T-cell (primary cell): ENCODE data around the gene LGALSL. TPM values are rescaled to one million over a fixed set of nuclear protein-coding genes. Genes with fewer than 3 reads are reported as not detected.

ENCODE experiments used
- ATAC-seq, 4 experiments: fragments of 200-7000 bp in 3 of 4; fragments of 150-1000 bp in 1 of 4; cut with Tn5 transposase; replicated peaks in 1 of 4; 1 replicate in 3 of 4; 2 replicates in 1 of 4; pipeline ENCODE4 v1.10.0; 2021; ENCODE audit warnings: moderate library complexity in 3 of 4, mild to moderate bottlenecking in 2 of 4, moderate number of reproducible peaks in 1 of 4
- CTCF ChIA-PET, 2 donors: fragments of 300-600 bp; sonication (Branson Sonifier 250); formaldehyde crosslinking; loops; one replicate each; lab custom pipeline; 2022; ENCODE audit warnings: antibody characterized with exemption in 2 of 2; lab: Charles Lee
- POLR2A ChIA-PET, 2 donors: fragments of 300-600 bp; sonication (Branson Sonifier 250); formaldehyde crosslinking; loops; one replicate each; lab custom pipeline; 2022; ENCODE audit warnings: antibody characterized with exemption in 2 of 2; lab: Charles Lee
- DNase-seq, 35 experiments: peaks; one replicate each; pipeline versions ENCODE4 v3.0.0 to v3.0.0-alpha.2; 2013 to 2023
- H3K27ac ChIP-seq: one replicate; pipeline ENCODE4 v1.5.1; 2013; ENCODE audit warnings: low read length
- H3K27me3 ChIP-seq, 2 experiments: replicated peaks in 1 of 2; 1 replicate in 1 of 2; 2 replicates in 1 of 2; pipeline versions ENCODE4 v1.6.1 to v1.7.0; 2013; ENCODE audit warnings: low read length in 1 of 2, mixed read lengths in 1 of 2; ENCODE audit not compliant: control insufficient read depth in 2 of 2, insufficient read depth in 2 of 2; ENCODE audit errors: extremely low read depth in 1 of 2
- H3K36me3 ChIP-seq, 2 donors: 1 replicate in 1 of 2; 2 replicates in 1 of 2; pipeline versions ENCODE4 v1.6.1 to v1.7.0; 2013; ENCODE audit warnings: low read length in 1 of 2; ENCODE audit not compliant: control insufficient read depth in 2 of 2, insufficient read depth in 1 of 2; ENCODE audit errors: extremely low read depth in 1 of 2
- H3K4me1 ChIP-seq, 2 experiments: 1 replicate in 1 of 2; 2 replicates in 1 of 2; pipeline versions ENCODE4 v1.6.1 to v1.7.0; 2013; ENCODE audit warnings: low read length in 2 of 2, mixed read lengths in 1 of 2; ENCODE audit not compliant: insufficient read depth in 2 of 2, control insufficient read depth in 1 of 2; ENCODE audit errors: extremely low read depth in 1 of 2
- H3K4me3 ChIP-seq, 2 donors: 1 replicate in 1 of 2; 2 replicates in 1 of 2; pipeline versions ENCODE4 v1.5.1 to v1.7.0; 2013; ENCODE audit warnings: mild to moderate bottlenecking in 2 of 2, low read length in 1 of 2, moderate library complexity in 1 of 2; ENCODE audit not compliant: control insufficient read depth in 1 of 2; ENCODE audit errors: extremely low read depth in 1 of 2
- H3K9me3 ChIP-seq: 2 replicates; pipeline ENCODE4 v1.7.0; 2013
- H3K27ac Mint-ChIP-seq, 2 donors: one replicate each; pipeline ENCODE4 v1.8.0; 2020 to 2021; ENCODE audit warnings: mild to moderate bottlenecking in 2 of 2, mixed read lengths in 2 of 2
- H3K27me3 Mint-ChIP-seq, 2 donors: one replicate each; pipeline ENCODE4 v1.8.0; 2021 to 2022; ENCODE audit warnings: mixed read lengths in 2 of 2
- H3K36me3 Mint-ChIP-seq: one replicate; pipeline ENCODE4 v1.8.0; 2021; ENCODE audit warnings: mixed read lengths
- H3K4me1 Mint-ChIP-seq, 3 donors: one replicate each; pipeline ENCODE4 v1.8.0; 2020 to 2022; ENCODE audit warnings: mixed read lengths in 3 of 3, mild to moderate bottlenecking in 1 of 3
- H3K4me3 Mint-ChIP-seq, 3 donors: one replicate each; pipeline ENCODE4 v1.8.0; 2020 to 2022; ENCODE audit warnings: mild to moderate bottlenecking in 3 of 3, mixed read lengths in 3 of 3, moderate library complexity in 3 of 3
- H3K9me3 Mint-ChIP-seq, 3 donors: one replicate each; pipeline ENCODE4 v1.8.0; 2020 to 2022; ENCODE audit warnings: mixed read lengths in 3 of 3
- WGBS: methylation state at CpG from one replicate; pipeline ENCODE4 v1.1.5; 2013; ENCODE audit warnings: missing lambda C conversion rate; ENCODE audit not compliant: insufficient coverage; 5-methylcytosine and 5-hydroxymethylcytosine counted together
- total RNA-seq, 35 experiments: library from RNA in 6 of 35; stranded (reverse) in 6 of 35; fragments of 120-200 nt in 1 of 35; gene quantifications; one replicate each; pipeline versions ENCODE4 v1.2.1 to v1.2.4 and lab custom pipeline; 2013 to 2026

The LGALSL gene
- 1 to 10 TPM in 1 of 5 donors, under 1 TPM in 4; 0.21 to 1.0 (median 0.57) TPM for total RNA-seq
- total RNA-seq (2013) = 0.83 TPM
- 0 to 2.3 (median 0.74) reads per million in 29 experiments for total RNA-seq (lab: John Stamatoyannopoulos, UW)

DNA sequence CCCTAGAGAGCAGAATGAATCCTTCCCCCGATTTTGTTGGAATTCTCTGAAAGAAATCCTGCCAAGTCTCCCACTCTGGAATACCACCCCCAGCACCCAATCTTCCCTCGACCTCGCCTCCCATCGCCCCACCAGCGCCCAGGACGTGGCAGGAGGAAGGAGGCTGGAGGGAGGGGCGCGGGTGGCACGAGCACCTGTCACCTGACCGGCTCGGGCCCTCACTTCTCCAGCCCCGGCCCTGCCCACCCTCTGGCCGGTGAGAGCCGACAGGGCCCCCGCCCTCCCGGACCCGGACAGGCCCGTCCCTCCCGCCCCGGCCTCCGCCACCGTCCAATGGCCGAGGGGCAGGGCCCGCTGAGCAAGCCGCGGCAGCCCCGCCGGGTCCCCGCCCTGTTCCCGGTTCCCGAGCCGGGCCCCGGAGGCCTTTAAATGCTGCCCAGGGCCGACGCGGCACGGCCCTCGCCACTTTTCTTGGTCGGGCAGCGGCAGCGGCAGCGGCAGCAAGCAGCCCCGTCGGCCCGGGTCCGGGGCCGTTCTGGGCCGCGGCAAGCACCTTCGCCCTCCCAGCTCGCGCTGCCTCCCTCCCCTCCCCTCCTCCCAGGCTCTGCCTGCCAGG lies at the start of gene LGALSL:
Gene LGALSL, plus strand, starts transcription at position 393 of the 616 bp plus-strand sequence. CDS start 384 bp downstream, outside the sequence.
- DNase-seq = peak in 21 of 35 experiments; percentile 2 to 42 (median 21)
- ChIA-PET CTCF (interaction anchor here in 1 of 2 donors (1.3 kb wide), 1 partner anchor 123 kb away, joined by 3 read pairs; no protein-coding TSS in a partner anchor), POLR2A (interaction anchor here in 1 of 2 donors (0.6 kb wide), 1 partner anchor 72 kb away, joined by 4 read pairs; no protein-coding TSS in a partner anchor)
- H3K27ac ChIP-seq = no peak within 1 kb of the TSS
- 1% methylated on average over 38 of the region's 52 CpGs for WGBS
- peak; percentile 69 to 75 (median 74) for ATAC-seq
- peaks cover 0 to 12% of the 10 kb centered on the region in 2 experiments for H3K27me3 ChIP-seq
- no peaks in the 10 kb centered on the region for H3K9me3 ChIP-seq
- H3K9me3 Mint-ChIP-seq = no peaks in the 10 kb centered on the region
- peak within 1 kb of the TSS; percentile 32 to 70 for H3K4me3 ChIP-seq
- H3K27me3 Mint-ChIP-seq = peaks cover 3 to 6% of the 10 kb centered on the region in 2 donors
- H3K4me1 ChIP-seq = peaks cover 0 to 11% of the 10 kb centered on the region in 2 experiments
- H3K4me1 Mint-ChIP-seq = peaks cover 5 to 10% (median 9%) of the 10 kb centered on the region in 3 donors
- no peaks in the 10 kb centered on the region for H3K36me3 Mint-ChIP-seq
- H3K4me3 Mint-ChIP-seq = peak within 1 kb of the TSS; percentile 85 to 86 (median 85)
- H3K36me3 ChIP-seq = no peaks in the 10 kb centered on the region
- peak within 1 kb of the TSS in 1 of 2 donors; percentile 48 for H3K27ac Mint-ChIP-seq

DNA sequence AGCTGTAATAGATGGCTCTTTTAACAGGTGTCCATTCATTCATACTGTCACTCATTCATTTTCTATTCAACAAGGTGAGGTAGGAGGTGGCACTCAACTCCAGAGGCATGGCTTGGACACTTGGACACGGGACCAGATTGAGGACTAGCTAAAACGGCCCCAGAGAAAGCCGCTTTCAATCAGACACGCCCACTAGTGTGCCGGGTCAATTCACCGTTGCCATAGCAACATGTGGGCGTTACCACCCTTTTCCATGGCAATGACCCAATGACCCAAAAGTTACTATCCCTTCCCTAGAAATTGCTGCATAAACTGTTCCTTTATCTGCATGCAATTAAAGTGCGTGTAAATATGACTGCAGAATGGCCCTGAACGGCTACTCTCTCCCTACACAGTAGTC lies 49.2 kb upstream of the LGALSL start:
- WGBS = 85% methylated on average over 8 of the region's 9 CpGs

DNA sequence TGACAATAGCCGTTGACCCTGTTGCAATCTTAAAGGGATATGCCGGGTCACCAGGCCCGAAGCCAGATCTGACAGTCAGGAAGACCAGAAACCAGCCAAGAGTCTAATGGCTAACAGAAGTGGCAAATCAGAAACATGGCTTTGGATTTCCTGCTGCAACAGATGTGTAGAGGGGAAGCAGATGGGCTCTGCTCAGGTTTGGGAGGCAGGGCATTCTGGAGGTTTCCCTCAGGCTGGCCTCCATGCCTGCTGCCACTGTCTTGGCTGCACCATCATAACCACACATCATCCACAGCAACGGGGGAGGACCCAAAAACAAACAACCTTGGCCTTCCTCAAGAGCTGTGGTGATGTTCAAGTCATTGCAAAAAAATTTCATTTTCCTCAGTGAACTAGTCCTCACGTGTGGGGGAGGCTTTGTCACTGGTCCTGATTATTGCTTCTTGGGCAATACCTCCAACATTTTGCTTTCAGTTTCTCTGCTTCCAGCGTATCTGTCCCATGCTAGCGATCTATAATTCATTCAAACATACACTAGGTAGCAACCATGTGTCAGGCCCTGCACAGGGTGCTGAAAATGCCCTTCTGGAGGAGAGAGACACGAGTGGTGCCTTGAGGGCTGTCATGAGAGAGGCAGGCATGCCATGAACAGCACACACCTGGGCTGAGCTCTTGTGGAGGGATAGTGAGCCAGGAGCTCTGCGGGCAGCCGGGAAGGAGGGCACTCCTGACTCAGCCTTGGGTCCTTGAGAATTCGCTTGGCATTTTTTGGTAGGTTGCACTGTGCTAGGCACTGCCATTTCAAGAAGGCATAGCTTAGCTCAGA lies 48.2 kb upstream of the LGALSL start:
- Histone ChIP-seq H3K27me3 (no peaks in the 10 kb centered on the region), H3K9me3 (no peaks in the 10 kb centered on the region), H3K36me3 (no peaks in the 10 kb centered on the region), H3K4me1 (no peaks in the 10 kb centered on the region), H3K4me3 (no peak overlapping the region), H3K27ac (no peak overlapping the region)
- POLR2A ChIA-PET = no interaction called here
- H3K27me3 Mint-ChIP-seq = peaks cover 0 to 1% of the 10 kb centered on the region in 2 donors
- CTCF ChIA-PET = no interaction called here
- no peaks in the 10 kb centered on the region for H3K4me1 Mint-ChIP-seq
- H3K27ac Mint-ChIP-seq = no peak overlapping the region
- WGBS = 85% methylated on average over 8 of the region's 11 CpGs
- ATAC-seq (no peak), DNase-seq (no peak)
- no peaks in the 10 kb centered on the region for H3K9me3 Mint-ChIP-seq
- H3K36me3 Mint-ChIP-seq = no peaks in the 10 kb centered on the region
- no peak overlapping the region for H3K4me3 Mint-ChIP-seq

More for the DNA sequence above, 49.2 kb upstream of the LGALSL start:
- Histone ChIP-seq H3K4me3 (no peak overlapping the region), H3K4me1 (no peaks in the 10 kb centered on the region), H3K36me3 (no peaks in the 10 kb centered on the region), H3K27me3 (no peaks in the 10 kb centered on the region), H3K27ac (no peak overlapping the region), H3K9me3 (no peaks in the 10 kb centered on the region)
- Mint-ChIP-seq H3K9me3 (no peaks in the 10 kb centered on the region), H3K27me3 (peaks cover 0 to 1% of the 10 kb centered on the region in 2 donors), H3K4me3 (no peak overlapping the region), H3K36me3 (no peaks in the 10 kb centered on the region), H3K4me1 (no peaks in the 10 kb centered on the region), H3K27ac (no peak overlapping the region)
- CTCF ChIA-PET = no interaction called here
- ATAC-seq (no peak), DNase-seq (no peak)
- POLR2A ChIA-PET = no interaction called here

DNA sequence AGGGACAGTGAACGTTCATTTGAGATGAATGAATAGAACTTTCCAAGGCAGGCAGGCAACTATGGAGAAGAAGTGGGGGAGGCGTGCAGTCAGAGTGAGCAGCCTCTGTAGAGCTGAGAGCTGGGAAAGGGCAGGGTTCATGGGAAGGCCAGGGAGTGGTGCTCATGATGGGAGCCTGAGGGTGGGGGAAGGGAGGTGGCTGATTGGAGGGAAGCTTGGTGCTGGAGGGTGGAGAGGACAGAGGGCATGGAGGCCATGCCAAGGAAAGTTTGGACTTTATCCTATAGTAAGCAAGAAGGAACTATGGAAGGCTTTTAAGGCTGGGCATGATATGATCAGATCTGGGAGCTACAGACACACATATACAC lies 47.6 kb upstream of the LGALSL start:
- WGBS = 89% methylated on average over 2 of the region's 2 CpGs
- Mint-ChIP-seq H3K36me3 (no peaks in the 10 kb centered on the region), H3K9me3 (no peaks in the 10 kb centered on the region), H3K4me1 (no peaks in the 10 kb centered on the region), H3K27me3 (peaks cover 0 to 1% of the 10 kb centered on the region in 2 donors), H3K4me3 (no peak overlapping the region), H3K27ac (peak overlapping the region in 1 of 2 donors; percentile 19)
- CTCF ChIA-PET = no interaction called here
- Histone ChIP-seq H3K27me3 (no peaks in the 10 kb centered on the region), H3K9me3 (no peaks in the 10 kb centered on the region), H3K4me1 (no peaks in the 10 kb centered on the region), H3K36me3 (no peaks in the 10 kb centered on the region), H3K4me3 (no peak overlapping the region), H3K27ac (no peak overlapping the region)
- POLR2A ChIA-PET = no interaction called here
- no peak for ATAC-seq
- DNase-seq = no peak

DNA sequence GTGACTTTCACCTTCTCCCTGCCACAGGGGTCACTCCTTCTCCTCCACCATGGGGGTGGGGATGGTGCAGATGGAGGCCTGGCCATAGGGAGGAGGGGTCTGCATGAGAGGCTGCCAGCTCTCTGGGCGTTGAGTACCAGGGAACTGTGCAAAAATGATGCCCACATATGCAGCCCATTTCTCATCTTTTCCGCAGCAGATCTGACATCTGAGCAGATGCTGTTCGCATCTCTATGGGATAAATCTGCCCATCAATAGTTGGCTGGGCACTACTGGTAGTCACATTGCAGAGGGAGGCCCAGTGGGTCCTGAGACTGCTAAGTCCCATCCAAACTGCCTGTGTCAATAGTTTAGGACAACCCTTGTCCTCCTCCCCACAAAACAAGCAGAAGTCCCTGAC lies 45.9 kb upstream of the LGALSL start:
- no peaks in the 10 kb centered on the region for H3K4me1 Mint-ChIP-seq
- H3K27ac ChIP-seq = no peak overlapping the region
- DNase-seq (no peak), ATAC-seq (no peak)
- no peak overlapping the region for H3K27ac Mint-ChIP-seq
- H3K36me3 Mint-ChIP-seq = no peaks in the 10 kb centered on the region
- H3K4me1 ChIP-seq = no peaks in the 10 kb centered on the region
- H3K27me3 ChIP-seq = no peaks in the 10 kb centered on the region
- H3K9me3 ChIP-seq = no peaks in the 10 kb centered on the region
- H3K27me3 Mint-ChIP-seq = peaks cover 0 to 1% of the 10 kb centered on the region in 2 donors
- POLR2A ChIA-PET = no interaction called here
- WGBS = 90% methylated on average over 2 of the region's 3 CpGs
- no peaks in the 10 kb centered on the region for H3K9me3 Mint-ChIP-seq
- CTCF ChIA-PET = no interaction called here
- H3K4me3 Mint-ChIP-seq = no peak overlapping the region
- no peaks in the 10 kb centered on the region for H3K36me3 ChIP-seq
- H3K4me3 ChIP-seq = no peak overlapping the region

GRCh38 chr2:64410671-64411070 lies 43.3 kb upstream of the LGALSL start:
- no peaks in the 10 kb centered on the region for H3K4me1 Mint-ChIP-seq
- H3K27ac Mint-ChIP-seq = no peak overlapping the region
- no peaks in the 10 kb centered on the region for H3K4me1 ChIP-seq
- no peak overlapping the region for H3K4me3 ChIP-seq
- DNase-seq (no peak), ATAC-seq (no peak)
- H3K9me3 Mint-ChIP-seq = no peaks in the 10 kb centered on the region
- no peaks in the 10 kb centered on the region for H3K27me3 ChIP-seq
- ChIA-PET CTCF (no interaction called here), POLR2A (interaction anchor here in 1 of 2 donors (0.7 kb wide), 1 partner anchor 276 kb away, joined by 4 read pairs; no protein-coding TSS in a partner anchor)
- H3K4me3 Mint-ChIP-seq = no peak overlapping the region
- H3K36me3 Mint-ChIP-seq = no peaks in the 10 kb centered on the region
- H3K36me3 ChIP-seq = no peaks in the 10 kb centered on the region
- no peaks in the 10 kb centered on the region for H3K9me3 ChIP-seq
- peaks cover 0 to 1% of the 10 kb centered on the region in 2 donors for H3K27me3 Mint-ChIP-seq
- no CpG with 5 or more reads among the region's 1 CpG for WGBS
- H3K27ac ChIP-seq = no peak overlapping the region
